ENCODE measurements around the gene CCDC3. TPM values are rescaled to one million over a fixed set of nuclear protein-coding genes. Genes with fewer than 3 reads are reported as not detected.

CCDC3 gene
- total RNA-seq, 2 donors from 2014 or later = 0.19 TPM; not detected in 1

DNA sequence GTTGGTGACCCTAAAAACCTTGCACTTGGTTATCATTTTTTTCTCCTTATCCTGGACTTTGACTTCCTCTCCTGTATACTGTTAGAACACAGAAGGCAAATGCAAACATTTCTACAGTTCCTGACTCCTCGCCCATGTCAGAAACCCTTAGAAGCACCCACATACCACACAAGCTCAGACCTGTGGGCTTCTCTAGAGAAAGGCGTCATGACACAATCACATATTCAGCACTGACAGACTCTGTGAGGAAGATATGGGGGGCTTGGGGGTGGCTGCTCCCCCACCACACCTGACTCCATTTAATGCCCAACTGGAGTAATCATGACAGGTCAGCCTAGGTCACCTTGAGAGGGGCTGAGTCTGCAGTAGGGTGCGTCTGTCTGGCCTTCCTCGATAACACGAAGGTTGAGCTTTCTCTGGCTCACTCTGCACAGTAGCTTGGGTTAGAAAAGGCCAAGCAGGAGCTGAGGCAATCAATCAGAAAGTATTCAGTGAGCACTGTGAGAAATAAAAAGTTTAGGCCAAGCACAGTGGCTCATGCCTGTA, 50.9 kb downstream of the CCDC3 start:
- DNase-seq (ENCODE audit: low spot score in 2 of 2) (no peak), ATAC-seq (no peak)
- Mint-ChIP-seq H3K9me3 (peaks cover 12 to 15% of the 10 kb centered on the region in 2 donors), H3K27ac (no peak overlapping the region), H3K36me3 (peaks cover 10 to 12% of the 10 kb centered on the region in 2 donors)

DNA sequence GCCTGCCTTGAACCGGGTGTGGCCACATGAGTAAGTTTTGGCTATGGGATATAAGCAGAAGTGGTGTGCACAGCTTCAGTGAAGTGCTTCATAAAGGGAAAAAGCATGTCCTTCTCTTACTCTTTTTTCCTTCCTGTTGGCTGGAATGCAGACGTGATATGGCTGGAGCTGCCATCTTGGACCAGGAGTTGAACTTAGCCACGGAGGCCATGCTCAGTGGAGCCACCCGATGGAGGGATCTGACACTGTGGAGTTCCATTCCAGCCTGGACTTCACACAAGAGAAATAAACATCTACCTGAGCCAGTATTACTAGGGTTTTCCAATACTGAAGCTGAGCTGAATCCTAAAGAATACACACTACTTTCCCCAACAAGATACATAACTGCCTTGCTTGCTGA, 52.3 kb downstream of the CCDC3 start:
- DNase-seq (ENCODE audit: low spot score in 2 of 2) (no peak), ATAC-seq (no peak)
- H3K9me3 Mint-ChIP-seq = peaks cover 10 to 13% of the 10 kb centered on the region in 2 donors
- peaks cover 10 to 12% of the 10 kb centered on the region in 2 donors for H3K36me3 Mint-ChIP-seq
- no peak overlapping the region for H3K27ac Mint-ChIP-seq

DNA sequence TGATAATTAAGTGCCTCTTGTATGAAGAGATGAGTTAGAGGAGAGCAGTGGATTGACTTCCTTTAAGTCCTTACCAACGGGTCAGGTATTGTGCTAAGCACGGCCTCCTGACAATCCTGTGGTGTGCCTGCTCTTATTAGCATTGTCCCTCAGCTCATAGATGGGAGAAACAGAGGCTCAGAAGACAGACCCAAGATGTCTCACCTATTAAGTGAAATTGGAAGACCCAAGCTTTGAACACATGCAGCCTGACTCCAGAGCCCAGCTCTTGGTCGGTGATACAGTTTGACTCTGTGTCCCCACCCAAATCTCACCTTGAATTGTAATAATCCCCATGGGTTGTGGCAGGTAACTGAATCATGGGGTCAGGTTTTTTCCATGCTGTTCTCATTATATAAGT, 53.8 kb downstream of the CCDC3 start:
- H3K27ac Mint-ChIP-seq = no peak overlapping the region
- ATAC-seq (no peak), DNase-seq (ENCODE audit: low spot score in 2 of 2) (no peak)
- peaks cover 3 to 6% of the 10 kb centered on the region in 2 donors for H3K9me3 Mint-ChIP-seq
- H3K36me3 Mint-ChIP-seq = peaks cover 2% of the 10 kb centered on the region in 2 donors

DNA sequence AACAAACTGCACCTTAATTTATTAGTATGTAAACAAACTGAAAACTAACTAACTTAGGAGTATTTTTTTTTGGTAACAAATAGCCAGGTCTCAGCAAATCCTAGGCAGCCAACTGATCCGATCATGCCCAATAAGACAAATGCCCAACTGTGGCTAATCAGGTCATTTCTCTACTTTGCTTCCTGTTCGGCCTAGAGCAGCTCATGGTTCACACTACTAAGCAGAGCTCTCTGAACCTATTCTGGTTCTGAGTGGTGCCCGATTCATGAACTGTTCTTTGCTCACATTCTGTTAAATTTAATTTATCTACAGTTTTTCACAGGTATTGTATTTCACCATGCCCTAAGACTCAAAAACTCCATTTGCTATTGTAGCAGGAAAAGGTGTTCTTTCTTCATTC, 55.1 kb downstream of the CCDC3 start:
- H3K36me3 Mint-ChIP-seq = no peaks in the 10 kb centered on the region
- no peak overlapping the region for H3K27ac Mint-ChIP-seq
- no peak for ATAC-seq
- no peak for DNase-seq (ENCODE audit: low spot score in 2 of 2)
- H3K9me3 Mint-ChIP-seq = no peaks in the 10 kb centered on the region

DNA sequence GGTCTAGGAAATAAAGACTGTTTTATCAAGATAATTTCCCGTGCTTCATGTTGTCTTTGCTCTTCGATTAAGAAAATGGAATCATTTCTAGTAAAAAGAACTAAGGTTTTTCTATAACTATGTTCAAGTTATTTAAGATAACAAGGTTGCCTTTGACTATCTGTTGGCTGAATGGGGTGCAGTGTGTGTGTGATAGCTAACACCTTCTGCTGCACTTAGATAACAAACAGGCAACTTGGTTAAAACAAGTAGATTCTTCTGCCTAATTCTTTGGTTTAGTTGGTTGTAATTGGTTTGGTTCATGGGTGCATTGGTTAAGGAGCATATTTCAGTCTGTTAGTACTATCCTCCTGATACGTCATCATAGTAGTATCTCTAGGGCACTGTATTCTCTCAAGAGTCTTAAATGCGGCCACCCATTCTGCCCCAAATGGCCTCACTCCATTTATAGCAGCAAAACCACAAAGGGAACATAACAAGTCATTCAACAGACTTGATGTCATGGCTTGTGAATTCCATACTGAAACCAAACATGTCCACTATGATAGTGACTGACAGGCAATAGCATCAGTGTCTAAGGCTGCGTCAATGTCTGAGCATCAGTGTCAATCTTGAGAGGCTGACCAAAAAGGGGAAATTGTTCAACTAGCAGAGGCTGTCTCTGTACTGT, 55.7 kb downstream of the CCDC3 start:
- ATAC-seq (peak in 1 of 2 donors; percentile 55), DNase-seq (ENCODE audit: low spot score in 2 of 2) (no peak)
- no peaks in the 10 kb centered on the region for H3K9me3 Mint-ChIP-seq
- H3K27ac Mint-ChIP-seq = no peak overlapping the region
- no peaks in the 10 kb centered on the region for H3K36me3 Mint-ChIP-seq

DNA sequence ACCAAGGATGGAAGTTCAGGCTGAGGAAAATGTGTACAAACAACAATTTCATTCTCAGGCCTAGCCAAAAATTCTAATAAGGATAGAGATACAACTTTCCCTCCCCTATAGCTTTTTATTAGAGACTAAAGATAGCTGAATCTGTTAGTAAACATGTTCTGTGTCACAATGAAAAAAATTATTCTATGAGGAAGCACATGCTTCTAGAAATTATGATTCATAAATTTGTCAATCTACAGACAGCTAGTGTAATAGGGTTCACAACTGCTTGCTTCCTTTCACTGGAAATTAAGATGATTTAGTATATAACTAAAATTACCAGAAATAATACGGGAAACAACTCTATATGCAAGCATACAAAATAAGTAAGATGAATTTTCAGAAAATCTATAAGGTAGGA, 56.6 kb downstream of the CCDC3 start:
- ATAC-seq = no peak
- H3K9me3 Mint-ChIP-seq = no peaks in the 10 kb centered on the region
- DNase-seq (ENCODE audit: low spot score in 2 of 2) = no peak
- H3K36me3 Mint-ChIP-seq = no peaks in the 10 kb centered on the region
- no peak overlapping the region for H3K27ac Mint-ChIP-seq

DNA sequence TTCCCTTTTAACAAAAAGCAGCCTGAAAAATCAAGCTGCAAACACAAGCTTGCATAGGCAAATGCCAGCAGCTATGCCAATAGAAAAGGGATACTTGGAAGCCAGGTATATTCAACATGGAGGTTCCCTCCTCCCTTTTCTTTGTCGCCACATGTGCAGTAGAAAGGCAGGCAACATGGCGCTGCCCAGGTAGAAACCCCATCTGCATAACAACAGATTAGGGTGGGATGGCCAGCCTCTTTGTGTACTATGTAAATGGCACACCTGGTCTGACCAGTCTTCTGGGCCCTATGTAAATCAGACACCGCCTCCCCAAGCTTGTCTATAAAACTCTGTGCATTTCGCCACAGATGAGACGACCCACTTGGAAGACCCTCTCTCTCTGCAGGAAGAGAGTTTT, 58.1 kb downstream of the CCDC3 start:
- no peaks in the 10 kb centered on the region for H3K36me3 Mint-ChIP-seq
- H3K9me3 Mint-ChIP-seq = no peaks in the 10 kb centered on the region
- H3K27ac Mint-ChIP-seq = no peak overlapping the region
- ATAC-seq = no peak
- DNase-seq (ENCODE audit: low spot score in 2 of 2) = no peak

DNA sequence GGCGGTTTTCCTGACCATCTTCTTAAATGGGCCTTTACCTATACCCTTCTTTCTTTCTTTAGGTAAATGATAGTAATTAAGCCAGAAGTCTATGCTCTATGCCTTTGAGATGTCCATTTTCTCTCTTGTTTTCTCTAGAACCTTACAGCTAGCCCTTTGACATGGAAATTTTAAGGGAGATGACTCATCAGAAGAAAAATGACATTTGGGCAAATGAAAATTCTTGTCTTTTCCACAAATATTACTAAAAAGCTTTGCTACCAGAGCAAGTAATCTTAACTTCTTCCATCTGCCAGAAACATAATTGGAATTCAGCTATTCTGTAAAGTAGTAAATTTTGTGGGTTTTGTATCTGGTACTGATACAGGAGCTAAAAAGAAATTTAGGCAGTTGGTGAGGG, 59.5 kb downstream of the CCDC3 start:
- H3K27ac Mint-ChIP-seq = no peak overlapping the region
- no peaks in the 10 kb centered on the region for H3K9me3 Mint-ChIP-seq
- no peak for DNase-seq (ENCODE audit: low spot score in 2 of 2)
- no peak for ATAC-seq
- H3K36me3 Mint-ChIP-seq = no peaks in the 10 kb centered on the region

DNA sequence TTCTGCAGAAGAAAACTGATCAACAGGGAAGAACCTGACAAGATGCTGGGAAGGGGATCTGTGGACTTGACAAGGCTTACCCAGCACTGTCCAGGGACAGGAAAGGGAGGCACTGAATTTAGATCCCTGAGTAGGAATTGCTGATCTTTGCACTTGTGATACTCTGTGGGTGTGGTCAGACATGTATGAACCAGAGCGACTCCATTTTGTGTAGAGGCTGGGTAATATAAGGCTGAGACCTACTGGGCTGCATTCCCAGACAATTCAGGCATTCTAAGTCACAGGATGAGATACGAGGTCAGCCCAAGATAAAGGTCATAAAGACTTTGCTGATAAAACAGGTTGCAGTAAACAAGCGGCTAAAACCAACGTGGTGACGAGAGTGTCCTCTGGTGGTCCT, 60.7 kb downstream of the CCDC3 start:
- no peaks in the 10 kb centered on the region for H3K9me3 Mint-ChIP-seq
- DNase-seq (ENCODE audit: low spot score in 2 of 2) = no peak
- no peak for ATAC-seq
- no peaks in the 10 kb centered on the region for H3K36me3 Mint-ChIP-seq
- no peak overlapping the region for H3K27ac Mint-ChIP-seq

DNA sequence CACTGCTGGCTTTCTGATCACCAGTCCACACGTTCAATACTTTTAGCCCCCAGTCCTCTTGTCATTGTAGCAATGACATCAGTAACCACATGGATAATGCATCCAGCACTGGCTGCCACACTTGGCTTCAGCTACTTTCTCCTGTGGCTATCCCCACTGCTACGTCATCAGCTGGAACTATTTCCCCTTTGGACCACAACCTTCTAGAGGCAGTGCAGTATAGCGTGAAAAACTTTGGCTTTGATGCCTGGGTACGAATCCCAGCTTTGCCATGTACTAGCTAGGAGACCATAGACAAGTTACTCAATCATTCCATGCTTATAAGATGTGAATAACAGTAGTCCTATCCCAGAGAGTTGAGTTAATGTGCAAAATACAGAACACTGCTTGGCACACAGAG, 63.2 kb downstream of the CCDC3 start:
- H3K36me3 Mint-ChIP-seq = no peaks in the 10 kb centered on the region
- DNase-seq (ENCODE audit: low spot score in 2 of 2) = no peak
- H3K27ac Mint-ChIP-seq = no peak overlapping the region
- no peak for ATAC-seq
- no peaks in the 10 kb centered on the region for H3K9me3 Mint-ChIP-seq

DNA sequence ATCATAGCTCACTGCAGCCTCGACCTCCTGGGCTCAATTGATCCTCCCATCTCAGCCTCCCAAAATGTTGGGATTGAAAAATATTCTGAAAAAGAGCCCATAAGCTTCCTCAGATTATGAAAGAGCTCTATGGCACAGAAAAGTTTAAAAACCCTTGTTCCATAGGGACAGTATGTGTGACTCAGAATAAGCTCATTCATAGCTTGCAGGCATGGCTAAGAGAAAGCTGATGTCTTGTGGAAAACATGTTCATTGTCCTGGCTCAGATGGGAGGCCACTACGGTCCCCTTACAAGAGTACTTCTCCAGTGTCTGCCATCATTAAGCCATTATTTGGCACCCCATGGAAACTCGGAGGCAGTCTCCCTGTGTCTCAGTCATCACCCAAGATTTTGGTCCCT, 64.0 kb downstream of the CCDC3 start:
- ATAC-seq (no peak), DNase-seq (ENCODE audit: low spot score in 2 of 2) (no peak)
- H3K9me3 Mint-ChIP-seq = no peaks in the 10 kb centered on the region
- H3K36me3 Mint-ChIP-seq = no peaks in the 10 kb centered on the region
- no peak overlapping the region for H3K27ac Mint-ChIP-seq

DNA sequence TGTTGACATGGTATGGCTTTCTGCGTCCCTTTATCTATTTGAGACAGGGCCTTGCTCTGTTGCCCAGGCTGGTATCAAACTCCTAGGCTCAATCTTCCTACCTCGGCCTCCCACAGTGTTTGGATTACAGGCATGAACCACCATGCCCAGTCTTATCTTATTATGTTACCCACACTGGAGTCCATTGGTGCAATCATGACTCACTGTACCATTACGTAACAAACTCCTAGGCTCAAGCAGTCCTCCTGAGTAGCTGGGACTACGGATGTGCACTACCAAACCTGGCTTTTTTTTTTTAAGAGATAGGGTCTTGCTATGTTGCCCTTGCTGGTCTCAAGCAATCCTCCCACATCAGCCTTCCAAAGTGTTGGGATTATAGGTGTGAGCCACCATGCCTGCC, 66.7 kb downstream of the CCDC3 start:
- DNase-seq (ENCODE audit: low spot score in 2 of 2) (no peak), ATAC-seq (no peak)
- no peaks in the 10 kb centered on the region for H3K36me3 Mint-ChIP-seq
- no peak overlapping the region for H3K27ac Mint-ChIP-seq
- no peaks in the 10 kb centered on the region for H3K9me3 Mint-ChIP-seq

DNA sequence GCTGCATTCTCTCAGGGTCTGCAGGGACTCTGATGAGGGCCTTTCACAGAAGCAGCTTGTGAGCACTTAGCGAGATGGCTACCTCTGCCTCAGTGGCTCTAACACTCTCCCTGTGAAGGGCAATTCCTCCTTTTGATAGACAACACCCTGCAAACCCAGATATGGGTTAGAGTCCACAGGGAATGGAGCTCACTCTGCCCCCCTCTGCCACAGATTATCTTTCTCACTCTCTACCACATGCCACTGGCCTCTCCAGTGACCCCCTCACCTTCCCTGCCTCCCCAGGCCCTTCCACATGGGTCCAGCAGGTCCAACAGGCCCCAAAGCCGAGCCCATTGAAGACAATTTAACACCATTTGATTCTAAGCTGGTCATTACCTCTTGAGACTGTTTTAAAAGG, 72.1 kb downstream of the CCDC3 start:
- H3K27ac Mint-ChIP-seq = peak overlapping the region in 1 of 2 donors; percentile 88
- ATAC-seq (no peak), DNase-seq (ENCODE audit: low spot score in 2 of 2) (no peak)
- no peaks in the 10 kb centered on the region for H3K9me3 Mint-ChIP-seq
- H3K36me3 Mint-ChIP-seq = no peaks in the 10 kb centered on the region

DNA sequence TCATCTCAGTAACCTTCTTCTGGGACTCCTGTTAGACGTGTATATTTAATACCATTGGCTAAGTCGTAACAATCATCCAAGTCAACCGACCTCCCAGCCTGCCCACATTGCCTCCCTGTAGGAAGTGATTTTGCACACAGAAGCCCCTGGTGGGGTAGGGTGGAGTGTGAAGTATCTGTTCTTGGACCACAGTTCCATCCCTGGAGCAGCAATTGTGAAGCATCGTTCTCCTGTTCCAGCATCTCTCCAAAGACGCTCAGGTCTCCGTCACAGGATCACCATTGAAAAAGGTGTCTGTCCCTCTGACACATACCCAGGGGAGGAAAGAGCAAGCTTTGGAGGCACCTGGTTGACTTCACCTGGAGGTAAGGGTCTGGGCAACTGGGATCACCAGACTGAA, 72.9 kb downstream of the CCDC3 start:
- no peak overlapping the region for H3K27ac Mint-ChIP-seq
- DNase-seq (ENCODE audit: low spot score in 2 of 2) = no peak
- no peaks in the 10 kb centered on the region for H3K36me3 Mint-ChIP-seq
- H3K9me3 Mint-ChIP-seq = no peaks in the 10 kb centered on the region
- no peak for ATAC-seq

DNA sequence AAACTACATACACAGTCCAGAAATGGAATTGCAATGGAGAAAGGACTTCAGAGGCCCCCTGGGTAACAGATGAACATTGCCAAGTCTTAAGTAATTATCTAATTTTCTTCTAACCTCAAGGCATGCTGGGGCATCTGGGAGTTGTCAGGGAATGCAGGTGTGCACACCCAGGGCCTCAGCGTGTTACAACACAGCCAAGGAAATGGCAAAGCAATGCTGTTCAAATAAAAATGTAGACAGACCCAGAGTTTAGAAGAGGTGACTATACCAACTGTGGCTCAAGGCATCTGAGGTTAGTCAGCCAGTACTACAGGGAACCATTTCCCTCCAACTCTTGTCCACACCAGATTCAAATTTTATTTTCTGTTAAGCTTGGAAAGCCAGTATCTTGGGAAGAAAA, 73.6 kb downstream of the CCDC3 start:
- Mint-ChIP-seq H3K9me3 (no peaks in the 10 kb centered on the region), H3K36me3 (no peaks in the 10 kb centered on the region), H3K27ac (no peak overlapping the region)
- DNase-seq (ENCODE audit: low spot score in 2 of 2) (no peak), ATAC-seq (no peak)

DNA sequence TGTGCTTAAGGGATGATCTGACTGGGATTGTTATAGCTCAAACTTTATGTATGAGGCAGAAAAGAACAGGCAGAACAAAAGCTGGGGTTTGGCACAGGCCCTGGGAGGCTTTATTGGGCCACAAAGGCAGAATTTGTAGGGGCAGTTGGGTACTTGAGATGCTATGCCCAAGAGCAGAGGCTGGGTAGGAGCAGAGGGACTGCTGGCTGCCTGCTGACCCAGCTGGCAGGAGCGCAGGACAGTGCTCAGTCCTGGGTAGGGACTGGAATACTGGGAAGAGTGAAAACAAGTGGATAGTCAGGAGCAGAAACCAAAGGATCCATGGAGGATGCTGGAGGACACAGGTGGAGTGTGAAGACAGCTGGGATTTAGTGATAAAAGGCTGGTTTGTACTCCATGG, 75.7 kb downstream of the CCDC3 start:
- no peak overlapping the region for H3K27ac Mint-ChIP-seq
- ATAC-seq (no peak), DNase-seq (ENCODE audit: low spot score in 2 of 2) (no peak)
- H3K36me3 Mint-ChIP-seq = no peaks in the 10 kb centered on the region
- H3K9me3 Mint-ChIP-seq = no peaks in the 10 kb centered on the region

DNA sequence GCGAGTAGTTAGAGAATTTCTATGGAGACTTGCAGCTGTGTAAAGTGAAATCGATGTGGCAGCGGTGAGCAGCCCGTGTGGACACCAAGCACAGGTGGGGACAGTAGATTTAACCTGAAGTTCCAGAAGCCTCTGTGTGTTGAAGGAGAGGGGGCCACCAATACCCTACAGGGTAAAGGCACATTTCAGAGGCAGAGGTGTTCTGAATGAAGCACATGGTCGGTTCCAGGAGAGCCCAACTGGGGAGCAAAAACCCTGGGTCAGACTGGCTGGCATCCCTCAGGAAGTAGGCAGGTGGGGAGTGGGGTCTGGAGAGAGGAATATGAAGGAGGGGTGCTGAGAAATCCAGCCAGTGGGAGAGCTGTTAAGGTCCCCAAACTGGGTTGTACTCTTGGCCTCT, 76.6 kb downstream of the CCDC3 start:
- Mint-ChIP-seq H3K27ac (no peak overlapping the region), H3K9me3 (no peaks in the 10 kb centered on the region), H3K36me3 (no peaks in the 10 kb centered on the region)
- DNase-seq (ENCODE audit: low spot score in 2 of 2) (no peak), ATAC-seq (no peak)

DNA sequence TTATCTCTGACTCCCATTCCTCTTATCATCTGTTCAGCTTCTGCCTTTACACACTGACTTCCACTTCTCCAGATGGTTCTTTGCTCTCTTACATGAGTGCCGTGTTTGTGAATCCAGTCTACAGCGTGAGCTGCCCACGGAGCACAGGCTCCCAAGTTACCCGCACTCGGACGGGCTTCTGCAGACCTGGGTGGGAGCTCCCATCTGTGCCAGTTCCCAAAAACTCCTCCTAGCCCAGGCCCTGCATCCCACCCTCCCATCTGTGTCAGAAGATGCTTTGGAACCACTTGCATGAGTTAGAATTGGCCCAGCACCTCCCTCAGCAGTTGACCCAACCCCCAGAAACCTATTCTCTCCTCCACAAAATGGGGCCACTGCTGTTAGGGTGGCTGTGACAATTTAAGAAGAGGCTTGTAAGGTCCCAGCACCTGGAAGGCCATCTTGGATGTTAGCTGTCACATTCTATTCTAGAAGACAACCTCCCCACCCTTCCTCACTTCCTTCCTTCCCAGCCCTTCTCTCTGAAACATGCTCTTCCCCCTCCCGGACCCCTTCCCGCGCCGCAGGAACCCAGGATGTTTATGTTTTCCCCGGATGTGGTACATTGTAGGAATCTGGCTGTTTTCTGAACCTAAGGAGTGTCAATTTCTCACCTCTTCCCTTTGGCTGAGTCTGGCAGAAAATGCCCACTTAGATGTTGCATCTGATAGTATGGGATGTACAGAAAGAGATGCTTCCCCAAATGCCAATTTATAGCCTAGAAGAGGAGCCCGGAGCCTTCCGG, 79.2 kb downstream of the CCDC3 start:
- Mint-ChIP-seq H3K9me3 (no peaks in the 10 kb centered on the region), H3K27ac (no peak overlapping the region), H3K36me3 (no peaks in the 10 kb centered on the region)
- no peak for DNase-seq (ENCODE audit: low spot score in 2 of 2)
- ATAC-seq = no peak

All from activated naive CD4-positive, alpha-beta T cell treated with anti-CD3 and anti-CD28 coated beads, Interleukin-2, amount 50 U/mL, for 72 hours (primary cell).